Endometrium (tissue), 2 donors: Measurements from ENCODE around the gene BLID.

Experiments
- FAIRE-seq: peaks from 2 replicates; lab custom pipeline; 2012; peaks lifted over from hg19 to GRCh38; lab: Jason Lieb, UNC
- donor health status: control.
- donor health status: control.

BLID gene

GRCh38 chr11:122076512-122077120, 39.4 kb downstream of the BLID start:
- FAIRE-seq, result no peak

DNA sequence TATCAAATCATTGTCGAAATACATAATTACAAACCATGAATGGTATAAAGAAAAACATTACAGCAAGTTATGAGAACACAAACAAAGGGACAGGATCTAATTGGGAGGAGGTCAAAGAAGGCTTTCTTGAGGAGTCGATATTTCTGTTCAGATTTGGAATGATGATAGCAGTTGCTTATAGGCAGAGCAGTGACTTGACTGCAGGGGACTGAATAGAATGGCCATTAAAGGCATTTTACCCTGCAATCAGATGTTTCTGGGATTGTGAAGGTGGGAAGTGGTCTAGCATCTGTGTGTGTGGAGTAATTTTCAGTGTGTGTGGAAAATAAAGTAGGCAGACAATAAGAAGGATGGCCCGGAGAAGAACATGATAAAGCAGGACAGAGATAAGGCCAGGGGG, 41.0 kb downstream of the BLID start:
- FAIRE-seq, result no peak

DNA sequence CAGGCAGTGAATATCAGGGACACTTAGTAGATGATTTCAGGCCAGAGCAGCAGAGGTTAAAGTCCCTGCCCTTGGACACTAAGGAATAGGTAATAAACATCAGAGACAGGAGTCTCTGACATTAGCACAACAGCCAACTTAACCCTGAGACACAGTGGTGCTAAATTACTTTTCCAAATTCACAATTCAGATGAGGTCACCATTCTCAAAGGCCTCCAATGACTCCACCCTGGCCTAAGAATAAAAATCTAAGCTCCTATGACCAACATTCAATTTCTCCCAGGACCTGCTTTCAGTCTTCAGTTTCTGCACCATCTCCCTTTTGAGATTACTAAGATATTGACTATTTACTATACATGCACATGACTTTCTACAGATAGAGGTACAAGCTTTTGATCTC, 42.0 kb downstream of the BLID start:
- FAIRE-seq, result no peak

DNA sequence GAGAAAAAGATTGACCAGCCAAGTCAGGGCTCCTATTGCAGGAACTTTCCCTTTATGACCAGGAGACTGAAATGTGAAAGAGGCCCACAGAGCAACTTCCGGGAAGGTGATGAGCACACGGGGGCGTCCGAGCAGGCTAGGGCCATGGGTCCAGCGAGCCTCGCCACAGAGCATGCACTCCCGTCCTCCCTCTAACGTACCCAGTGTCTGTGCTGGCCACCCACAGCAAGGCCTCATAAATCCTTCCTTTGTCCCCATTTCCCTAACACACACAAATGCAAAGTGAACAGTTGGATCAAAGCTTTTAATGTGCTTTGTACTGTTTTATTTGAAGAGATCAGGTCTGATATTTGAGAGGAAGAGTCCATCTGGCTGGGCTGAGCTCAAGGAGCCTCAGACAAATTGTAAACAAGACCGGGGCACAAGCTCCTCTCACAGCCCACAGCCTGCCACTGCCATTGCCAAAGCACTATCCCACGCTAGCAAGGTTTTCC, 44.3 kb downstream of the BLID start:
- FAIRE-seq, result no peak

- FAIRE-seq, result peak; percentile 78
Measured at GRCh38 chr11:122069707-122070360, 46.2 kb downstream of the BLID start.

DNA sequence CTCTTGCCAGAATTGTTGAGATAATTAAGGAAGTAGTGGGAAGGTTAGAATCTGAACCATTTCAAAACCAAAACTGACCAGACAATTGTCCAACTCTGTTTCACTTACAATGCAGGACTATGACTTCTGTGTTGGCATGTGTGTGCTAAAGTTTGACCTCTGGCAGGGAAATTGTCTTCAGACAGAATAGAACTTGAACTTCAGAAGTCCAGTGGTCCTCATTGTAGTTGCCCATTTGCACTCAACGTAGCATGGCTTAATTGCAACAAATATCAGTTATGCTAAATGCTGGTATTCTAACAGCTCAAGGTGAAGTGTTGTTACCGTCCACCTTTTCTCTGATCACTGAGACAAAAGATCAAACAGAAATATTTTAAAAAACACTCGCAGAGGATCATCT, 47.2 kb downstream of the BLID start:
- no peak for FAIRE-seq

- FAIRE-seq, result no peak
Measured at GRCh38 chr11:122068141-122068540, 47.9 kb downstream of the BLID start.
